ENCODE data around the gene RGS16.

DNA sequence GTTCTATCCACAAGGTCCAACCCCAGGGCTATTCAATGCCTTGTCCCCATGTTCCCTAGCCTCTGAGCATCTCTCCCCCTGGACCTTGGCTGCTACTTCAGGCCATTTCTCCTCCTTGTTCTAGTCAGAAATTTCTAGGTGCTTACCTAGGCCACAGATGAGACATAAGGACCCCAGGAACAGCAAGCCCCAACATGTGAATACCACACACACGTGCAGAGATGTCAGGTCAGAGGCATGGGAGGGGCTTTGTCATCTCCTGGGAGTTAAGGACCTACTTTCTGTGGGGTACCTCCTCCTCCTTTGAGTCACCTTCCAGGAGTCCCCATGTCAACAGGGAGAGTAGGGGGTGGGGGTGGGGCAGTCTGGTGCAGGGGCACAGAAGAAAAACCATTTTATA lies 7.1 kb upstream of the RGS16 start:
- TF ChIP-seq, protein P1, sequence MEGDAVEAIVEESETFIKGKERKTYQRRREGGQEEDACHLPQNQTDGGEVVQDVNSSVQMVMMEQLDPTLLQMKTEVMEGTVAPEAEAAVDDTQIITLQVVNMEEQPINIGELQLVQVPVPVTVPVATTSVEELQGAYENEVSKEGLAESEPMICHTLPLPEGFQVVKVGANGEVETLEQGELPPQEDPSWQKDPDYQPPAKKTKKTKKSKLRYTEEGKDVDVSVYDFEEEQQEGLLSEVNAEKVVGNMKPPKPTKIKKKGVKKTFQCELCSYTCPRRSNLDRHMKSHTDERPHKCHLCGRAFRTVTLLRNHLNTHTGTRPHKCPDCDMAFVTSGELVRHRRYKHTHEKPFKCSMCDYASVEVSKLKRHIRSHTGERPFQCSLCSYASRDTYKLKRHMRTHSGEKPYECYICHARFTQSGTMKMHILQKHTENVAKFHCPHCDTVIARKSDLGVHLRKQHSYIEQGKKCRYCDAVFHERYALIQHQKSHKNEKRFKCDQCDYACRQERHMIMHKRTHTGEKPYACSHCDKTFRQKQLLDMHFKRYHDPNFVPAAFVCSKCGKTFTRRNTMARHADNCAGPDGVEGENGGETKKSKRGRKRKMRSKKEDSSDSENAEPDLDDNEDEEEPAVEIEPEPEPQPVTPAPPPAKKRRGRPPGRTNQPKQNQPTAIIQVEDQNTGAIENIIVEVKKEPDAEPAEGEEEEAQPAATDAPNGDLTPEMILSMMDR (IDR thresholded peaks at IDR 0.05): no peak
- TF ChIP-seq EZH2 (IDR thresholded peaks at IDR 0.05; ENCODE audit: borderline replicate concordance, insufficient read depth, low read depth, low read length, poor library complexity, severe bottlenecking): no peak
